Thyroid gland (tissue), 4 donors: ENCODE results near the gene MAP3K13.

ENCODE experiments used
- POLR2A ChIP-seq, 2 donors: fragments of 450-650 bp; IDR thresholded peaks; one replicate each; pipeline ENCODE4 v1.6.1; 2017; ENCODE audit warnings: antibody characterized with exemption in 2 of 2, mild to moderate bottlenecking in 2 of 2, moderate library complexity in 1 of 2
- TF ChIP-seq, protein P1 (sequence below), 6 experiments: fragments of 200-600 bp in 3 of 6; fragments of 450-650 bp in 3 of 6; sonication (generic) in 3 of 6; IDR thresholded peaks; one replicate each; pipeline ENCODE4 v1.5.1; 2016 to 2019; ENCODE audit warnings: antibody characterized with exemption in 6 of 6, mild to moderate bottlenecking in 2 of 6, inconsistent platforms in 1 of 6, moderate library complexity in 1 of 6

DNA sequence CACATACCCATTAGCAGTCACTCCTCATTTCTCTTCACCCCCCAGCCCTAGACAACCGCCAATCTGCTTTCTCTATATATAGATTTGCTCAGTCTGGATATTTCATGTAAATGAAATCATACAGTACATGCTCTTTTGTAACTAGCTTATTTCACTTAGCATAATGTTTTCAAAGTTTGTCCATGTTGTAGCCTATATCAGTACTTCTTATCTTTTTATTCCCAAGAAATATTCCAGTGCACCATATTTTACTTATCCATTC, 3.1 kb downstream of the MAP3K13 start:
- TF ChIP-seq, protein P1, sequence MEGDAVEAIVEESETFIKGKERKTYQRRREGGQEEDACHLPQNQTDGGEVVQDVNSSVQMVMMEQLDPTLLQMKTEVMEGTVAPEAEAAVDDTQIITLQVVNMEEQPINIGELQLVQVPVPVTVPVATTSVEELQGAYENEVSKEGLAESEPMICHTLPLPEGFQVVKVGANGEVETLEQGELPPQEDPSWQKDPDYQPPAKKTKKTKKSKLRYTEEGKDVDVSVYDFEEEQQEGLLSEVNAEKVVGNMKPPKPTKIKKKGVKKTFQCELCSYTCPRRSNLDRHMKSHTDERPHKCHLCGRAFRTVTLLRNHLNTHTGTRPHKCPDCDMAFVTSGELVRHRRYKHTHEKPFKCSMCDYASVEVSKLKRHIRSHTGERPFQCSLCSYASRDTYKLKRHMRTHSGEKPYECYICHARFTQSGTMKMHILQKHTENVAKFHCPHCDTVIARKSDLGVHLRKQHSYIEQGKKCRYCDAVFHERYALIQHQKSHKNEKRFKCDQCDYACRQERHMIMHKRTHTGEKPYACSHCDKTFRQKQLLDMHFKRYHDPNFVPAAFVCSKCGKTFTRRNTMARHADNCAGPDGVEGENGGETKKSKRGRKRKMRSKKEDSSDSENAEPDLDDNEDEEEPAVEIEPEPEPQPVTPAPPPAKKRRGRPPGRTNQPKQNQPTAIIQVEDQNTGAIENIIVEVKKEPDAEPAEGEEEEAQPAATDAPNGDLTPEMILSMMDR (IDR thresholded peaks at IDR 0.05) = no peak
- no peak for TF ChIP-seq POLR2A (IDR thresholded peaks at IDR 0.05)
